GM12872 (cell line): ENCODE measurements around the gene CYTH1.

Source experiments
- CTCF ChIP-seq: IDR thresholded peaks from 3 replicates; pipeline ENCODE4 v1.5.1; 2011; ENCODE audit warnings: low read depth, mild to moderate bottlenecking, low read length, moderate library complexity; ENCODE audit not compliant: insufficient read depth

CYTH1 gene

GRCh38 chr17:78804777-78805176, 22.7 kb upstream of the CYTH1 start:
- no peak for TF ChIP-seq CTCF

GRCh38 chr17:78803186-78803845, 21.2 kb upstream of the CYTH1 start:
- TF ChIP-seq CTCF: no peak

GRCh38 chr17:78802459-78802858, 20.4 kb upstream of the CYTH1 start:
- no peak for TF ChIP-seq CTCF

GRCh38 chr17:78802008-78802407, 19.9 kb upstream of the CYTH1 start:
- no peak for TF ChIP-seq CTCF

GRCh38 chr17:78800132-78800931, 18.3 kb upstream of the CYTH1 start:
- TF ChIP-seq CTCF: no peak

GRCh38 chr17:78798695-78799559, 16.9 kb upstream of the CYTH1 start:
- peak; percentile 55 for TF ChIP-seq CTCF
